ENCODE measurements around the gene SPEG.

- TF ChIP-seq SUZ12 (IDR thresholded peaks at IDR 0.05; ENCODE audit: extremely low read depth, insufficient read depth, insufficient read length) (no peak), YY1 (IDR thresholded peaks at IDR 0.05; ENCODE audit: insufficient read depth, insufficient read length) (no peak)
Observed at GRCh38 chr2:219434718-219435525, at the start of gene SPEG.
